Measurements from ENCODE around the gene LIPJ.

LIPJ gene

GRCh38 chr10:88592381-88592780, 5.8 kb downstream of the LIPJ start:
- TF ChIP-seq CTCF (IDR thresholded peaks at IDR 0.05; ENCODE audit: borderline replicate concordance, insufficient read depth, low read depth, low read length) = no peak
- no peak overlapping the region for H3K4me3 ChIP-seq (ENCODE audit: low read depth, low read length)

GRCh38 chr10:88592906-88593305, 6.3 kb downstream of the LIPJ start:
- no peak for TF ChIP-seq CTCF (IDR thresholded peaks at IDR 0.05; ENCODE audit: borderline replicate concordance, insufficient read depth, low read depth, low read length)
- no peak overlapping the region for H3K4me3 ChIP-seq (ENCODE audit: low read depth, low read length)

- TF ChIP-seq CTCF (IDR thresholded peaks at IDR 0.05; ENCODE audit: borderline replicate concordance, insufficient read depth, low read depth, low read length) = no peak
- H3K4me3 ChIP-seq (ENCODE audit: low read depth, low read length) = no peak overlapping the region
These were observed 7.9 kb downstream of the LIPJ start for GRCh38 chr10:88594482-88594881.

GRCh38 chr10:88598055-88598454, 11.5 kb downstream of the LIPJ start:
- no peak overlapping the region for H3K4me3 ChIP-seq (ENCODE audit: low read depth, low read length)
- no peak for TF ChIP-seq CTCF (IDR thresholded peaks at IDR 0.05; ENCODE audit: borderline replicate concordance, insufficient read depth, low read depth, low read length)

- no peak overlapping the region for H3K4me3 ChIP-seq (ENCODE audit: low read depth, low read length)
- TF ChIP-seq CTCF (IDR thresholded peaks at IDR 0.05; ENCODE audit: borderline replicate concordance, insufficient read depth, low read depth, low read length) = no peak
These were observed 21.6 kb downstream of the LIPJ start for GRCh38 chr10:88608052-88608732.

- H3K4me3 ChIP-seq (ENCODE audit: low read depth, low read length) = no peak overlapping the region
- no peak for TF ChIP-seq CTCF (IDR thresholded peaks at IDR 0.05; ENCODE audit: borderline replicate concordance, insufficient read depth, low read depth, low read length)
These were observed 22.2 kb downstream of the LIPJ start for GRCh38 chr10:88608780-88609179.

- TF ChIP-seq CTCF (IDR thresholded peaks at IDR 0.05; ENCODE audit: borderline replicate concordance, insufficient read depth, low read depth, low read length) = no peak
These were observed 29.9 kb downstream of the LIPJ start for GRCh38 chr10:88616250-88616977.

More at GRCh38 chr10:88616250-88616977, 29.9 kb downstream of the LIPJ start:
- no peak overlapping the region for H3K4me3 ChIP-seq (ENCODE audit: low read depth, low read length)

Measured in GM12875 (cell line).